Inferior parietal cortex (tissue), 1 donor: Measurements from ENCODE around the gene PRDM4.
"Not testable (repeated sequence)": the region's sequence is repeated elsewhere in the genome, so short reads cannot be mapped to it uniquely, and the experiment has no call there.

Source experiments
- DNase-seq: peaks from one replicate; pipeline ENCODE4 v3.0.0-alpha.2; 2016; ENCODE audit errors: extremely low spot score

PRDM4 gene

GRCh38 chr12:107774349-107775029 lies 13.6 kb upstream of the PRDM4 start, which contains the start of gene ASCL4:
Gene ASCL4 (plus strand): TSS chr12:107774704. CDS start chr12:107775219, 515 bp downstream.
- no peak for DNase-seq

- DNase-seq = no peak
Observed at GRCh38 chr12:107767466-107767865, 6.5 kb upstream of the PRDM4 start.

- no peak for DNase-seq
Observed at GRCh38 chr12:107765316-107765715, 4.4 kb upstream of the PRDM4 start.

DNA sequence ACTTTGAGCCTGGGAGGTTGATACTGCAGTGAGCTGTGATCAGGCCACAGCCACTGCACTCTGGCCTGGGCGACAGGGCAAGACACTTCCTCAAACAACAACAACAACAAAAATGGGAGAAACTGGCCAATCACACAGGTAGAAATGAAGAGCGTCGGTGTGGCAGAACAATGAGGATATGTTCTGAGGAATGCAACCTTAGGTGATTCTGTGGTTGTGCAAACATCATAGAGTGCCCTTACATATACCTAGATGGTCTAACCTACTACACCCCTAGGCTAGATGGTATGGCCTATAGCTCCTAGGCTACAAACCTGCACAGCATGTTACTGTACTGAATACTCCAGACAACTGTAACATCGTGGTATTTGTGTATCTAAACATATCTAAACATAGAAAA lies 3.7 kb upstream of the PRDM4 start:
- no peak for DNase-seq

GRCh38 chr12:107762874-107763273 lies 1.9 kb upstream of the PRDM4 start:
- no peak for DNase-seq

DNA sequence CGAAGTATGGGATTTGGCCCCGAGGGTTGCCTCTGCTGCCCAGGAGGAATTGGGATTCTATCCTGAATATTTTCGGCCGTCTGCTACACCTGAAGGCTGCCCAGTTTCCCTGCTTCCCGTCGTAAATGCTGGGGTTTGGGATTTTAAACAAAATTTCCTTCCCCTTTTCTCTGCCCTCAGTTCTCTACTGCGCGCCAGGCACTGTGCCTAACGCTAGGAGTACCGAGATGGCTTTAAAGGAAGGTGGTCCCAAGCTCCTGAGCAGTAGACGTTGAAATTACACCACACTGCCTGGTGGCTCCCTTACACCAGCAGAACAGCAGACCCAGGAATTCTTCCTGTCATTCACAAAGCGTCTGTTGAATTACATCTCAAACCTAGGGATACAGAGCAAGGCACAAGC lies 566 bp upstream of the PRDM4 start:
- no peak for DNase-seq

- no peak for DNase-seq
Observed at GRCh38 chr12:107760207-107760808, 629 bp downstream of the PRDM4 start.

DNA sequence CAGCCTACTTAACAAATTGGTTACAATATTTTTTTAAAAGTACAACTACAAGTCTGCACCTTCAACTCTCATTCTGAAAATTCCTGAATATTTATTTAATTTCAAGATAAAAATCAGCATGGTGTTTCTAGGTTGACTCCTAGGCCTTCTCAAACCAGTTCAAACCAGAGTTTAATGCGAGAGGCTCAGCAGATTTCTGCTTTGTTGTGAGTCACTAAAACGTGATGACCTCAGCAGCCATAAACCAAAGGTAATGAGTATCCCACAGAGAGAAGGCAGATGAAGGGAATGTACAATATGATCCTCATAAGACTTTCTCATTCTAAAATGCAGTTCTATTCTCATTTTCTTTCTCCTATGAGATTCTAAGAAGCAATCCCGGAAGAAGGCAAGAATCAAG lies 1.5 kb downstream of the PRDM4 start:
- no peak for DNase-seq

DNA sequence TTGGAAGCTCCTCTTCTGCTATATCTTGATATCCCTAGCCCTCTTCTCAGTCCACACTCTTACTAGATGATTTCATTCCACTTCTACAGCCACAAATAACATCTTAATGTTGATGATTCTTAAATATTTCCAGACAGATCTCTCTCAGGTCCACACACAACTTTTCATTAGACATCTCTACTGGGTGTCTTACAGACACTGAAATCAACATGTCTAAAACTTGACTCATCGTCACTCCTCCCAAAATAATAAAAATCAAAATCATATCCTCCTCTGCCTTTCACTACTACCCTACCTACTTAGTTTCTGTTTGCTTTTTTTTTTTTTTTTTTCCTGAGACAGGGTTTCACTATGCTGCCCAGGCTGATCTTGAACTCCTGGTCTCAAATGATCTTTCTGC lies 11.9 kb downstream of the PRDM4 start:
- DNase-seq = no peak

- no peak for DNase-seq
Observed at GRCh38 chr12:107748472-107748871, 12.5 kb downstream of the PRDM4 start.

- DNase-seq = no peak
Observed at GRCh38 chr12:107736914-107737313, 24.0 kb downstream of the PRDM4 start.

DNA sequence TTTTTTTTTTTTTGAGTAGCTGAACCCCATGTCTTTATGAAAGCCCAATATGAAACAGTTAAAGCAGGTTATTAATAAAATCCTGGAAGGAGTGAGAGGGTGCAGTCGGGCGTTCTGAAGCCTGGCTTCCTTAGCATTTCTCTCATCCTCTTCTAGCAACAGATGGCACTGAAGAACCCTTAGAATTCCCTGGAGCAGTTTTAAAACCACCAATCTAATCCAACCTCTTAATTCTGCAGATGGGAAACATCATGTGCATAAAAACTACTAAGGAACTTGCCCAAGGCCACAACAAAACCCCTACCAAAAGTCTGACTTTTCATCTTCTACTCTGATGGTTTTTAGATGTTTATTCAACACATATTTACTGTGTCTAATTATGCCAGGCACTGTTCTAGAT lies 25.2 kb downstream of the PRDM4 start:
- DNase-seq = no peak

DNA sequence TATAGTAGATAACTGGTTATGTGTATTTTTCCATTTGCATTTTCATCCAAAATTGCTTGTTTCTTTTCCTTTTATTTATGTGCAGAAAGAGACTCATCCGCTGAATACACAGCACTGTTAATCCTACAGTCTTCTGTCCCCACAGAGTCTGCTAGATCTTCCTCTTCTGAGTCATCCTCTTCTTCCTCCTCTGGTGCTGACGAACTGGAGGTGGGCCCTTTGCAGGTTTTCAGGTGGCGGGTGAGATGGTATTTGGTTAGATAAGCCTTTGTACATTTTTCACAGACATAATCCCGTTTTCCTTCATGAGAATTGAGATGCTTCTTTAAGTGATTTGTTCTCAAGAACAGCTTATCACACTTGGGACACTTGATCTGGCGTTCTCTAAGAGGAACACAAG lies 26.8 kb downstream of the PRDM4 start:
- DNase-seq = no peak

DNA sequence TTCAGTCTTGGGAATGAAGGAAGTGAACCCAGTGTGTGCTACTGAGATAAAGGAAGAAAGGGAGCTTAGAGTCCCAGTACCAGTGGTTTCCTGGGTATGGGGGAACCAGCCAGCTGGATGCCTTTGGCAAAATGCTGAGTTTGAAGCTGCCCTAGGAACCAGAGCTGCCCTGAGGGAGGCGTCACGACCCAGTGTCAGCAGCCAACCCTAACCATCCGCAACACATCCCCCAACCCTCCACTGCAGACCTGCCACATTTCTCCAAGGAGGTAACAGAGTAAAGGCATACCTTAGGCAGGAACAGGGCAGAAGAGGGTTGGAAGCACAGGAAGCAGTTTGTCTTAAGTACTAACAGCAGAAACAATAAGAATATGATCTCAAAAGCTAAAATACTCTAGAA lies 28.6 kb downstream of the PRDM4 start:
- no peak for DNase-seq

- DNase-seq = no peak
Observed at GRCh38 chr12:107731366-107731765, 29.6 kb downstream of the PRDM4 start.

DNA sequence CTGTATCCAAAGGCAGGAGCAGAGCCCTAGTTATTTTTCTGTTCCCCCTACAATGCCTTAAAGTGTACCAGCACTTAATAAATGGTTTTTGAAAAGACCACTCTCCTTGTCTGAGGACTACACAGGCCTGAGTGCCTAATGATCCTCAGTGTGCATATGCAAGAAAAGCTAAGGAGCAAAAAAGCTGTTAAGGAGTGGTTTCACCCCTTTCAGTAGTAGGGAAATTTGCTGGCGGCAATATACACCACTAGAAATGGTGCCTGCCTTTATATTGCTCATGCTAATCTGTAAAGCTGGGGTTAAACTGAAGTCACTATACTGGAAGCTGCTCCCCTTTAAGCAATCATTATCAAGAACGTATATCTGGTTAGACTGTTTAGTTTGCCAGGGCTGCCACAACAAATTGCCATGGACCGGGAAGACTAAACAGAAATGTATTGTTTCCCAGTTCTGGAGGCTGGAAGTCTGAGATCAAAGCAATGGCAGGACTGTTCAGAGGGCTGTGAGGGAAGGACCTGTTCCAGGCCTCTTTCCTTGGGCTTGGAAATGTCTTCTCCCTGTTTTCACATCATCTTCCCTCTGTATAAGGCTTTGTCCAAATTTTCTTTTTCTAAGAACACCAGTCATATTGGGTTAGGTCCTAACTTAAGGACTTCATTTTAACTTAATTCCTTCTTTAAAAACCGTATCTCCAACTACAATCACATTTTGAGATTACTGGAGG lies 30.2 kb downstream of the PRDM4 start:
- DNase-seq = no peak

GRCh38 chr12:107727742-107728141 lies 33.2 kb downstream of the PRDM4 start:
- not testable (repeated sequence) for DNase-seq

DNA sequence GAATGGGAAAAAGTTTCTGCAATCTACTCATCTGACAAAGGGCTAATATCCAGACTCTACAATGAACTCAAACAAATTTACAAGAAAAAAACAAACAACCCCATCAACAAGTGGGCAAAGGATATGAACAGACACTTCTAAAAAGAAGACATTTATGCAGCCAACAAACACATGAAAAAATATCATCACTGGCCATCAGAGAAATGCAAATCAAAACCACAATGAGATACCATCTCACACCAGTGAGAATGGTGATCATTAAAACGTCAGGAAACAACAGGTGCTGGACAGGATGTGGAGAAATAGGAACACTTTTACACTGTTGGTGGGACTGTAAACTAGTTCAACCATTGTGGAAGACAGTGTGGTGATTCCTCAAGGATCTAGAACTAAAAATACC lies 33.6 kb downstream of the PRDM4 start:
- not testable (repeated sequence) for DNase-seq

GRCh38 chr12:107718606-107719005 lies 42.3 kb downstream of the PRDM4 start:
- DNase-seq = no peak

- no peak for DNase-seq
Observed at GRCh38 chr12:107715780-107716179, 45.2 kb downstream of the PRDM4 start.

DNA sequence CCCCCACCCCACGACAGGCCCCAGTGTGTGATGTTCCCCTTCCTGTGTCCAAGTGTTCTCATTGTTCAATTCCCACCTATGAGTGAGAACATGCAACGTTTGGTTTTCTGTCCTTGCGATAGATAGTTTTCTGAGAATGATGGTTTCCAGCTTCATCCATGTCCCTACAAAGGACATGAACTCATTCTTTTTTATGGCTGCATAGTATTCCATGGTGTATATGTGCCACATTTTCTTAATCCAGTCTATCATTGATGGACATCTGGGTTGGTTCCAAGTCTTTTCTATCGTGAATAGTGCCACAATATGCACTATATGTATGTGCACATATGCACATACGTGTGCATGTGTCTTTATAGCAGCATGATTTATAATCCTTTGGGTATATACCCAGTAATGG lies 55.4 kb downstream of the PRDM4 start:
- not testable (repeated sequence) for DNase-seq

DNA sequence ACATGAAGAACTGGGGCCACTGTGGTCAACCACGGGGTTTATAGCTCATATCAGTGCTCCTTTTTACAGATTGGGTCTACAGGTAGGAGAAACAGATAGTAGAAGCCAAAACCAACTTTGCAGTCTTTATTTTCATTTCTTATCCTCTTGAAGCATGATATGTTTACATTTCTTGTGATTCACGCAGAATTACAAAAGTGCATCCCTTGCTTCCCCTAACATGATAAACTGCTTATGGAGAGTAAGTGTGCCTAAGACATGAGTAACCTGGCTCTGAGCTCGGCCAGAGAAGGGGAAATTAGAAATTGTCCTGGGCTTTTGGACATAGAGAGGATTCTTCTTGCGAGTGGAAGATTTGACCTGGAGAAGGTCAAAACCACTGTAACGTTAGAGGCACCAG lies 56.9 kb downstream of the PRDM4 start:
- no peak for DNase-seq

DNA sequence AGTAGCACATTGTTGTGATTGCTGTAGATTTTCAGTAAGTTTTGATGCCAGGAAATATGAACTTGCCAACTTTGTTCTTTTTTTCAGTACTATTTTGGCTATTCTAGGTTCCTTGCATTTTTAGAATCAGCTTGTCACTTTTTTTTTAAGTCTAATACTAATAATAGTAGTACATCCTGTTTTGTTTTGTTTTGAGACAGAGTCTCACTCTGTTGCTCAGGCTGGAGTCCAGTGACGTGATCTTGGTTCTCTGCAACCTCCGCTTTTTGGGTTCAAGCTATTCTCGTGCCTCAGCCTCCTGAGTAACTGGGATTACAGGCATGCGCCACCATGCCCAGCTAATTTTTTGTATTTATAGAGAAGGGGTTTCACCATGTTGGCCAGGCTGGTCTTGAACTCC lies 58.8 kb downstream of the PRDM4 start:
- no peak for DNase-seq
